NB4 (cell line): ENCODE measurements around the gene APCDD1L.

Experiments
- DNase-seq: peaks from one replicate; pipeline ENCODE4 v3.0.0; 2010; ENCODE audit warnings: low read depth
- H3K4me3 ChIP-seq: one replicate; pipeline ENCODE4 v1.5.1; 2011; ENCODE audit warnings: mild to moderate bottlenecking, low read depth, low read length, moderate library complexity
- MYC ChIP-seq: IDR thresholded peaks from 2 replicates; pipeline ENCODE4 v1.6.1; 2011; ENCODE audit warnings: low read depth, low read length
- POLR2A ChIP-seq: IDR thresholded peaks from 2 replicates; pipeline ENCODE4 v1.6.1; 2011; ENCODE audit warnings: mild to moderate bottlenecking; ENCODE audit not compliant: insufficient read length; ENCODE audit errors: extremely low read depth
- TF ChIP-seq, protein P1 (sequence below): IDR thresholded peaks from one replicate; pipeline ENCODE4 v1.5.1; 2012; ENCODE audit warnings: low read depth, low read length
- TF ChIP-seq, protein P2 (sequence below): IDR thresholded peaks from 2 replicates; pipeline ENCODE4 v1.6.1; 2011; ENCODE audit warnings: low read depth, low read length

APCDD1L gene

DNA sequence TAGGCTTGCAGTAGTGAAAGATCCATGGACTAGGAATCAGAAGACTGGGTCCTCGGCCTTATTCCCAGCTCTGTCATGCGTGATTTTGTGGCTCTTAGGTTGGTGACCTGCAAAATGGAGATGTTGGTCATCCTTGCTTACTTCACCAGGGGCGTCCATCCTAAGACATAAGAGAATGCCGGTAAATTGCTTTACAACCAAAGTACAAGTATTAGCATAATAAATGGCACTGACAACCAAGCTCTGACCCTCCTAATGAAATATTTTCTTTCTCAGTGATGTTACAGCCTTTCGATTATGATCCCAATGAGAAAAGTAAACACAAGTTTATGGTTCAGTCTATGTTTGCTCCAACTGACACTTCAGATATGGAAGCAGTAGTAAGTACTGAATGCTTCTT lies 80.9 kb downstream of the APCDD1L start:
- TF ChIP-seq POLR2A: no peak
- TF ChIP-seq, protein P1, sequence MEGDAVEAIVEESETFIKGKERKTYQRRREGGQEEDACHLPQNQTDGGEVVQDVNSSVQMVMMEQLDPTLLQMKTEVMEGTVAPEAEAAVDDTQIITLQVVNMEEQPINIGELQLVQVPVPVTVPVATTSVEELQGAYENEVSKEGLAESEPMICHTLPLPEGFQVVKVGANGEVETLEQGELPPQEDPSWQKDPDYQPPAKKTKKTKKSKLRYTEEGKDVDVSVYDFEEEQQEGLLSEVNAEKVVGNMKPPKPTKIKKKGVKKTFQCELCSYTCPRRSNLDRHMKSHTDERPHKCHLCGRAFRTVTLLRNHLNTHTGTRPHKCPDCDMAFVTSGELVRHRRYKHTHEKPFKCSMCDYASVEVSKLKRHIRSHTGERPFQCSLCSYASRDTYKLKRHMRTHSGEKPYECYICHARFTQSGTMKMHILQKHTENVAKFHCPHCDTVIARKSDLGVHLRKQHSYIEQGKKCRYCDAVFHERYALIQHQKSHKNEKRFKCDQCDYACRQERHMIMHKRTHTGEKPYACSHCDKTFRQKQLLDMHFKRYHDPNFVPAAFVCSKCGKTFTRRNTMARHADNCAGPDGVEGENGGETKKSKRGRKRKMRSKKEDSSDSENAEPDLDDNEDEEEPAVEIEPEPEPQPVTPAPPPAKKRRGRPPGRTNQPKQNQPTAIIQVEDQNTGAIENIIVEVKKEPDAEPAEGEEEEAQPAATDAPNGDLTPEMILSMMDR: no peak
- TF ChIP-seq, protein P2, sequence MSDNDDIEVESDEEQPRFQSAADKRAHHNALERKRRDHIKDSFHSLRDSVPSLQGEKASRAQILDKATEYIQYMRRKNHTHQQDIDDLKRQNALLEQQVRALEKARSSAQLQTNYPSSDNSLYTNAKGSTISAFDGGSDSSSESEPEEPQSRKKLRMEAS: no peak
- no peak for TF ChIP-seq MYC
- H3K4me3 ChIP-seq: no peak overlapping the region
- DNase-seq: no peak

DNA sequence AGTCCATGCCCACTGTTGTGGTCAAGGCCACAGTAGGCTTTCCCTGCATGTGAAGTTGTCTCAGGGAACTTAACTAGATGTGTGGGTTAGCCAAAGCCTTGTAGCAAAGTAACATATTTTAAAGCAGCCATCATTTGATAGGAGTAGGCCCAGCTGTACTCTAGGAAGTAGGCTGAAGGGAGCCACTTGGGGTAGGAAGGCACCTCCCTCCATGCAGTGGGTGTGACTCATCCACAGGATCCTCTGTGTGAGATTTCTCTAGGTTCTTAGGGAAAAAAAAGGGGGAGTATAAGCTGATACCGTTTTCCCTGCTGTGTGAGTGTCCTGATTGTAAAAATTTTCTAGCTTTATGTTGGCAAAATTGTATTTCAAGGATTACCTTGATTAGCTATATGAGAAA lies 81.4 kb downstream of the APCDD1L start:
- TF ChIP-seq POLR2A (no peak), MYC (no peak)
- TF ChIP-seq, protein P1: no peak
- TF ChIP-seq, protein P2: no peak
- DNase-seq: no peak
- H3K4me3 ChIP-seq: no peak overlapping the region

DNA sequence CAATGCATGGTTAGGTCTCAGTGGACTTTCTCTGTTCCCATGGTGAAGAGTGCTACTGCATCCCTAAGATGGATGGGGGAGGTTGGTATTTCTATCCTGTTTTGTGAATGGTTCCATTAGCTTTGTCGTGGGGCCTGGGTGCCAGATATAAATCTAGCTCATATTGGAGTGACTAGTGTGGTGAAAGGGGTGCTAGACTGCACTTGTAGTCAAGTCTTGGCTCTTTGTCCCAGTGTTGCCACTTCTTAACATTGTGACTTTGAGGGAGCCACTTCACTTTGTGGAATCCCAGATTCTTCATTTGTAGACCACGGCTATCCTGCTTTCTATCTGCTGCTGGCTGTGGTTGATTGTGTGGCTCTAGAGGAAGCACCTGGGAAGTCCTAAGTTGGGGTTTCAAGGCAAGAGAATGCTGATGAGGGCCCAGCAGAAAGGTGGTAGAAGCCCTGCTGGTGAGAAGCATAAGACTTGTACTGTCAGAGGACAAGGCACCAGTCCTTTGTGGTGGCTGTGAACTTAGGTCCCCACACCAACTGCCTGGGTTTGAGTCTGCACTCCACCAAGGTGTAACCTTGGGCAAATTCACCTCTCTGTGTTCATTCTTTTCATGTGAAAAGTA lies 82.1 kb downstream of the APCDD1L start:
- no peak for TF ChIP-seq POLR2A
- TF ChIP-seq MYC: no peak
- TF ChIP-seq, protein P2: no peak
- TF ChIP-seq, protein P1: no peak
- H3K4me3 ChIP-seq: no peak overlapping the region
- no peak for DNase-seq

DNA sequence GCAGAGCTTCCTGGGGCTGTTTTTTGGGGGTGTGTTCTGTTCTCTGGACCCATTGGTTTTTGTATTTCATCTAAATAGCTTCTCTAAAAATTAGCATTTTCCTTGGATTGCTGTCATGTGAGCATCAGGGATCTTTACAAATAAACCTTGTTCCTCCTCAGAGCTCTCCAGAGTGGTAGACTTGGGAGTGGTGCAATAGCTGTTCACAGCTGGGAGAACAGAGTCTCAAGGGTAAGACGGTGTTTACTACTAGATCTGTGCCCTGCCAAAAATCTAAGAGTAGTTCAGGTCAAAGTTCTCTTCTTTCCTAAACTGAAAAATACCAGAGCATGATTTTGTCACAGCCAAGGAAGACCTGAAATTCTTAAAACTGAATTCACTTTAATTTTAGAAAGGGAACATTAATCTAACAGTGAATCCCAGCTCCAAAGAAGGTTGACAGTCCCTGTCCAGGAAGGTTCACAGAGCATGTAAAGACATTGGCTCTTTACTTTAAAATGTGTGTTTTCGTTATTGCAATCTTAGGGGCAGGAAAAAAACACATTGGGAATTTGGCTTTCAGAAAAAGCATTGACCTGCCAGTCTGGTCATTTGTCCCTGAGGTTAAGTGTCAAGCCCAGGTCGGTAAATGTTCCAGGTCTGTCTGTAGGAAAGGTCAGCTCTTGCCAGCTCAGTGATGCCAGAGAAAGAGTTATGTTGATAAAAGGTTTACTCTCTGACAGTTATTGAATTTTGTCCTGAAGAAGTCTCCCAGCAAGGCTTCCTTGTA lies 82.8 kb downstream of the APCDD1L start:
- no peak overlapping the region for H3K4me3 ChIP-seq
- TF ChIP-seq POLR2A: no peak
- TF ChIP-seq MYC: no peak
- TF ChIP-seq, protein P2: no peak
- TF ChIP-seq, protein P1: no peak
- no peak for DNase-seq

DNA sequence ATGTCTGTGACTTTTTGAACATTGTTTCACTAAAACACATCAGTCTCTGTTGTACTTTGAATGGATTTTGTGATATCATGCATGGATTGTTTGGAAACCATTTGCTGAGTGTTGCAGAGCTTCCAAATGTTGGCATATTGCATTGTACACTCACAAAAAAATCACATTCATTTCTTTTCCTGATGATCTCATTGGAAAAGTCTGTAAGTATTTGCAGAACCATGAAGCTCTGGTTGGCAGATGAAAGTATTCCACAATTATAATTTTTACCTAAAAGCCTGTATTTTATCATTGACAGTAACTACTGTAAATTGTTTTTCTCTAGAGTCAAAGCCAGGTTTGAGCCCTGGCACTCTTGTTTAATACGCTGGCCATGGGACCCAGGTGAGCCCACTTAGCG lies 84.1 kb downstream of the APCDD1L start:
- TF ChIP-seq, protein P1: no peak
- TF ChIP-seq, protein P2: no peak
- no peak for TF ChIP-seq POLR2A
- TF ChIP-seq MYC: no peak
- DNase-seq: no peak
- H3K4me3 ChIP-seq: no peak overlapping the region
